HFFc6 (cell line): ENCODE measurements around the gene MARCO. TPM values are rescaled to one million over a fixed set of nuclear protein-coding genes. Genes with fewer than 3 reads are reported as not detected.

Experiments
- DNase-seq: peaks from one replicate; pipeline ENCODE4 v3.0.0-alpha.2; 2018
- H3K27ac Mint-ChIP-seq: 2 replicates; pipeline ENCODE4 v1.8.0; 2020; ENCODE audit warnings: mild to moderate bottlenecking, mixed read lengths
- H3K27me3 Mint-ChIP-seq: 2 replicates; pipeline ENCODE4 v1.8.0; 2021; ENCODE audit warnings: mild to moderate bottlenecking, moderate library complexity, mixed read lengths; ENCODE audit not compliant: insufficient read depth
- H3K36me3 Mint-ChIP-seq: 2 replicates; pipeline ENCODE4 v1.8.0; 2021; ENCODE audit warnings: low read depth, mixed read lengths
- H3K4me1 Mint-ChIP-seq: 2 replicates; pipeline ENCODE4 v1.8.0; 2020; ENCODE audit warnings: low read depth, mixed read lengths
- H3K4me3 Mint-ChIP-seq: 2 replicates; pipeline ENCODE4 v1.8.0; 2020; ENCODE audit warnings: mild to moderate bottlenecking, moderate library complexity, mixed read lengths
- H3K9me3 Mint-ChIP-seq: 2 replicates; pipeline ENCODE4 v1.8.0; 2020; ENCODE audit warnings: mild to moderate bottlenecking, mixed read lengths
- total RNA-seq, 6 experiments: library from RNA; stranded (reverse); fragmentation: NEBNext Ultra II Directional; extraction: Animal tissue kit (Norgen Biotek cat#: 25700); gene quantifications; 2 replicates in 1 of 6; 3 replicates in 5 of 6; pipeline ENCODE4 v1.2.3, GENCODE V29; 2021
- TF ChIP-seq, protein P1 (sequence below): fragments of 200-600 bp; sonication (generic); IDR thresholded peaks from 2 replicates; pipeline ENCODE4 v1.5.0; 2021; ENCODE audit warnings: antibody characterized with exemption, mild to moderate bottlenecking

Gene MARCO
- total RNA-seq, 6 experiments from 2014 or later, result not detected

DNA sequence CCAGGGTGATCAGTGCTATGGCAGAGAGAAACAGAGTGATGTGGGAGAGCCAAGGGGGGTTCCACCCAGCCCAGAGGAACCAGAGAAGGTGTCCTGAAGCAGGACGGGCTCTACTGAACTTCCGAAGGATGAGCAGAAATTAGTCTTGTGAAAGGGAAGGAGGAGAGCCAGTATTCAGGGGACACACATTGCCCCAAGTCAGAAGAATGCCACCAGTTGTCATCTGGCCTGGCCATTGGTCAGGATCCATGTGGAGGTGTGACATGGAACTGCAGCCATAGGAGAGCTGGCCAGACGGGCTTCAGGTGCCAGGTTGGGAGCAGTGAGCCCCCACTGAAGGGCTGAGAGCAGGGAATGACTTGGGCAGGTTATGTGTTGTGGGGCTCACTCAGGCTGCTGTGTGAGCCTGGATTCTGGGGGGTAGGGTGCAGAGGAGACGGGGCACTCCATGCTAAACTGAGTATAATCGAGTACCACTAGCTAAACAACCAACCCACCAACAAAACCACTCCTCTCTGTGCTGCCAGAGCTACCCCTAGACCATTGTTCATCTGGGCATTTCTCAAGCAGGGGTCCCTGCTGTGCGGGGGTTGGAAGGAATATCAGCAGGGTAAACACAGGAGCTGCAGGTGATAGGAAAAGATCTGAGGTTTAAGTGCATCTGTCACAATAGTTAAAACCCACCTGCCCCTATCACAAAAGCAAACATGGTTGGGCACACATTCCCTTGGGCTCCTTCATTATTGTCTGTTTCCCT, 25.3 kb downstream of the MARCO start:
- Mint-ChIP-seq H3K27me3 (peaks cover 5% of the 10 kb centered on the region), H3K4me1 (no peaks in the 10 kb centered on the region), H3K9me3 (peaks cover 5% of the 10 kb centered on the region; the same call in 1 of the 2 replicates), H3K4me3 (no peak overlapping the region), H3K36me3 (no peaks in the 10 kb centered on the region), H3K27ac (no peak overlapping the region)
- TF ChIP-seq, protein P1, sequence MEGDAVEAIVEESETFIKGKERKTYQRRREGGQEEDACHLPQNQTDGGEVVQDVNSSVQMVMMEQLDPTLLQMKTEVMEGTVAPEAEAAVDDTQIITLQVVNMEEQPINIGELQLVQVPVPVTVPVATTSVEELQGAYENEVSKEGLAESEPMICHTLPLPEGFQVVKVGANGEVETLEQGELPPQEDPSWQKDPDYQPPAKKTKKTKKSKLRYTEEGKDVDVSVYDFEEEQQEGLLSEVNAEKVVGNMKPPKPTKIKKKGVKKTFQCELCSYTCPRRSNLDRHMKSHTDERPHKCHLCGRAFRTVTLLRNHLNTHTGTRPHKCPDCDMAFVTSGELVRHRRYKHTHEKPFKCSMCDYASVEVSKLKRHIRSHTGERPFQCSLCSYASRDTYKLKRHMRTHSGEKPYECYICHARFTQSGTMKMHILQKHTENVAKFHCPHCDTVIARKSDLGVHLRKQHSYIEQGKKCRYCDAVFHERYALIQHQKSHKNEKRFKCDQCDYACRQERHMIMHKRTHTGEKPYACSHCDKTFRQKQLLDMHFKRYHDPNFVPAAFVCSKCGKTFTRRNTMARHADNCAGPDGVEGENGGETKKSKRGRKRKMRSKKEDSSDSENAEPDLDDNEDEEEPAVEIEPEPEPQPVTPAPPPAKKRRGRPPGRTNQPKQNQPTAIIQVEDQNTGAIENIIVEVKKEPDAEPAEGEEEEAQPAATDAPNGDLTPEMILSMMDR, result no peak
- no peak for DNase-seq

DNA sequence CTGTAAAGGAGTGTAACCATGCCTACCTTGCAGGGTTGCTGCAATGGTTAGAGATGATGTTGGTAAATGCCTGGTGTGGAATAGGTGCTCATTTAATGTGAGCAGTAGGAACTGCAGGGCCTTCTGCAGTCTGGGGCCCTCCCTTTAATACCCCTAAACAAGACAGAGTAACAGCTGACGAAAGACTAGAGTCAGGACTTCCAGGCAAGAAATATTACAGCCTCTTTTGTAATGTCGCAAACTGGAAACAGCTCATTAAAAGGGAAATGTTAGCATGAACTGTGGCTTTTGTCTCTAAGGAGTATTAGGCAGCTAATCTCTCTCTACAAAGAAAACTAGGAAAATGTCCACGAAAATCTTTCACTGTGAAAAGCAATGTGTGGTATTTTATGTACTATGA, 26.0 kb downstream of the MARCO start:
- H3K36me3 Mint-ChIP-seq, result no peaks in the 10 kb centered on the region
- H3K27ac Mint-ChIP-seq, result no peak overlapping the region
- DNase-seq, result no peak

DNA sequence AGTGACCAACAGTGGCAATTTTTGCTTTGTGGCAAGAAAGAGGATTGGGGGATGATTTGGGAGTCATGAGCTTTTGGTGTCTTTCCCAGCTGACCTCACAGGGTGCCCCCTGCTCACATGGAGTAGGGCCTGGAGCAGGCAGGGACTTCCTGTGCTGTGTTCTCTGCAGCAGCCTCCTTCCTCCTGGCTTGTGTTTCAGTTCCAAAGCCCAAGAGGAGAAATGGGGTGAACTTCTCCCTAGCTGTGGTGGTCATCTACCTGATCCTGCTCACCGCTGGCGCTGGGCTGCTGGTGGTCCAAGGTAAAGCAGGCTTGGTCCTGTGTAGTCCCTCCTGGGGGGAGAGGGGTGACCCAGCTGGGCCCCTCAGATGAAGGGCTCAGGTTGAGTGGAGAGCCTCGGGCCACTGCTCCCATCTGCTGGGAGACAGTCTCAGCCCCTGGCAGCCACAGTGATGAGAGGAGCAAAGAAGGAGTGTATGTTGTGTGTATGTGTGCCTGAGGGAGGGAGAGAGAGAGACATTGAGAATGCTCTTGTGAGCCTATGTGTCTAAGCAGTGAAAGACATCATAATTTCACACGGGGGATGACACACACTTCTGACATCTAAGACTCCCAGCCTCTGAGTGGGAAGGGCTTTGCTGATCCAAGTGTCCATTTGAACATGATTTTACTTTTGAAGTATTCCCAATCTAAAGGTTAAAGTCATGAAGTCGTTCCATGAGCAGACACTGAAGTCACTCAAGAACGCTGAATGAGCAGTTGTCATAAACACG, 27.2 kb downstream of the MARCO start:
- Mint-ChIP-seq H3K27me3 (peaks cover 5% of the 10 kb centered on the region), H3K4me3 (no peak overlapping the region), H3K9me3 (peaks cover 5% of the 10 kb centered on the region; the same call in 1 of the 2 replicates), H3K27ac (no peak overlapping the region), H3K4me1 (no peaks in the 10 kb centered on the region; the same call in 1 of the 2 replicates), H3K36me3 (no peaks in the 10 kb centered on the region)
- TF ChIP-seq, protein P1, result no peak
- no peak for DNase-seq

More for the DNA sequence above, 26.0 kb downstream of the MARCO start:
- Mint-ChIP-seq H3K27me3 (peaks cover 4% of the 10 kb centered on the region), H3K9me3 (peaks cover 5% of the 10 kb centered on the region; the same call in 1 of the 2 replicates), H3K4me3 (no peak overlapping the region), H3K4me1 (no peaks in the 10 kb centered on the region)
- TF ChIP-seq, protein P1, result no peak

DNA sequence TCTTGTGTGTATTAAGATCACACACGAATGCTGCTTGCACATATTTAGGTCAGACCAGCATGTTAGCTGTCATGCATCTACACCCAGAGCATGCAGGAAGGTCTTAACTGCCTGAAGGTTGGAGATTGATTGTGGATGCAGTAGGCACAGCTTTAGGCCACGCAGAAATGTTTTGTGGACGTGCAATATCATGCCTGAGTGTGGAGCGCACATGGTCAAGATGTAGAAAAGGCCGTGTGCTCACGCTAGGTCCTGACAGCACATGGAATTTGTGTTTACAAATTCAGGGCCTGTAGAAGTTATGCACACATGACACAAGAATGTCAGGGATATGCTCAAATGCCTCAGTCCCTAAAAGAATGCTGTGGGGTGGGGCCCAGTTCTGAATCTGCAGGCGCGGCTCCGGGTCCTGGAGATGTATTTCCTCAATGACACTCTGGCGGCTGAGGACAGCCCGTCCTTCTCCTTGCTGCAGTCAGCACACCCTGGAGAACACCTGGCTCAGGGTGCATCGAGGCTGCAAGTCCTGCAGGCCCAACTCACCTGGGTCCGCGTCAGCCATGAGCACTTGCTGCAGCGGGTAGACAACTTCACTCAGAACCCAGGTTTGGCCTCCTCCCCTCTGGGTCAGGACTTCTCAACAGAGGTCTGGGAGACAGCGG, 27.9 kb downstream of the MARCO start:
- Mint-ChIP-seq H3K27ac (no peak overlapping the region), H3K27me3 (peaks cover 5% of the 10 kb centered on the region)

More for the DNA sequence above, 27.9 kb downstream of the MARCO start:
- no peaks in the 10 kb centered on the region; the same call in 1 of the 2 replicates for H3K4me1 Mint-ChIP-seq
- TF ChIP-seq, protein P1, result no peak
- peaks cover 5% of the 10 kb centered on the region; the same call in 1 of the 2 replicates for H3K9me3 Mint-ChIP-seq
- DNase-seq, result no peak
- no peaks in the 10 kb centered on the region for H3K36me3 Mint-ChIP-seq
- H3K4me3 Mint-ChIP-seq, result no peak overlapping the region
